ENCODE data around the gene ARL10. TPM values are rescaled to one million over a fixed set of nuclear protein-coding genes. Genes with fewer than 3 reads are reported as not detected.

Gene ARL10
- total RNA-seq, 1 experiment from 2014 or later = 1.1 TPM

GRCh38 chr5:176425791-176426190, 60.5 kb downstream of the ARL10 start:
- POLR2A ChIA-PET = interaction anchor here (0.6 to 2.9 kb wide), 2 partner anchors 22 to 219 kb away, joined by 3 to 16 read pairs; partner anchors contain the start of gene FAF2

DNA sequence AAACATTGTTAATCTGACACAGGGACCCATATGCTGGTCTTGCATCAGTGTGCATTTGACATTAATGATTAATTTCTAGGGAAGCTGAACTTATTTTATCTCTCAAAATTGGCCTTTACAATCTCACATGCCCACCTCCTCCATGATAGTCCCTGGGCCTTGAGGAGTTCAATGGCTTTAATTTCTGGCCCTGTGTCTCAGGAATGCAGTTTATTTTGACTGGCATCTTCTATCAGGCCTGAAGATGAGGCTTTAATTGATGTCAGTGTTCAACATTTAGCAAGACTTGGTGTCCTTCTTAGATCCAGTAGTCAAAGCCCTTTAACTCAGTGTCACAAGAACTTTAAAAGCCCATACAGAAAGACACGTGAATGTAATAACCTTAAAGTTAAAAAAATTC, 61.6 kb downstream of the ARL10 start:
- TF ChIP-seq, protein P1, sequence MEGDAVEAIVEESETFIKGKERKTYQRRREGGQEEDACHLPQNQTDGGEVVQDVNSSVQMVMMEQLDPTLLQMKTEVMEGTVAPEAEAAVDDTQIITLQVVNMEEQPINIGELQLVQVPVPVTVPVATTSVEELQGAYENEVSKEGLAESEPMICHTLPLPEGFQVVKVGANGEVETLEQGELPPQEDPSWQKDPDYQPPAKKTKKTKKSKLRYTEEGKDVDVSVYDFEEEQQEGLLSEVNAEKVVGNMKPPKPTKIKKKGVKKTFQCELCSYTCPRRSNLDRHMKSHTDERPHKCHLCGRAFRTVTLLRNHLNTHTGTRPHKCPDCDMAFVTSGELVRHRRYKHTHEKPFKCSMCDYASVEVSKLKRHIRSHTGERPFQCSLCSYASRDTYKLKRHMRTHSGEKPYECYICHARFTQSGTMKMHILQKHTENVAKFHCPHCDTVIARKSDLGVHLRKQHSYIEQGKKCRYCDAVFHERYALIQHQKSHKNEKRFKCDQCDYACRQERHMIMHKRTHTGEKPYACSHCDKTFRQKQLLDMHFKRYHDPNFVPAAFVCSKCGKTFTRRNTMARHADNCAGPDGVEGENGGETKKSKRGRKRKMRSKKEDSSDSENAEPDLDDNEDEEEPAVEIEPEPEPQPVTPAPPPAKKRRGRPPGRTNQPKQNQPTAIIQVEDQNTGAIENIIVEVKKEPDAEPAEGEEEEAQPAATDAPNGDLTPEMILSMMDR (IDR thresholded peaks at IDR 0.05; ENCODE audit: unreplicated experiment) = no peak
- ChIA-PET POLR2A (interaction anchor here (0.7 to 2.9 kb wide), 3 partner anchors 15 to 169 kb away, joined by 4 to 16 read pairs (median 4); partner anchors contain the start of gene FAF2), CTCF (interaction anchor here (1.0 to 1.7 kb wide), 2 partner anchors 21 to 147 kb away, joined by 3 to 7 read pairs; no protein-coding TSS in a partner anchor)
- no TSS peak for BruUV-seq (replicated peaks)
- no peak overlapping the region for H3K4me3 Mint-ChIP-seq (ENCODE audit: unreplicated experiment)
- intact Hi-C loops (cut with micrococcal nuclease) = no loop called here
- no peaks in the 10 kb centered on the region for H3K27me3 Mint-ChIP-seq (ENCODE audit: insufficient read depth, unreplicated experiment)
- H3K4me1 Mint-ChIP-seq (ENCODE audit: insufficient read depth, unreplicated experiment) = peaks cover 11% of the 10 kb centered on the region
- no peak for DNase-seq (ENCODE audit: unreplicated experiment)
- no peaks in the 10 kb centered on the region for H3K9me3 Mint-ChIP-seq (ENCODE audit: unreplicated experiment)
- no peaks in the 10 kb centered on the region for H3K36me3 Mint-ChIP-seq (ENCODE audit: insufficient read depth, unreplicated experiment)
- H3K27ac Mint-ChIP-seq (ENCODE audit: low read depth, unreplicated experiment) = no peak overlapping the region

More at GRCh38 chr5:176425791-176426190, 60.5 kb downstream of the ARL10 start:
- peaks cover 11% of the 10 kb centered on the region for H3K4me1 Mint-ChIP-seq (ENCODE audit: insufficient read depth, unreplicated experiment)
- intact Hi-C loops (cut with micrococcal nuclease) = no loop called here
- no peak for DNase-seq (ENCODE audit: unreplicated experiment)
- no TSS peak for BruUV-seq (replicated peaks)
- no peaks in the 10 kb centered on the region for H3K36me3 Mint-ChIP-seq (ENCODE audit: insufficient read depth, unreplicated experiment)
- TF ChIP-seq, protein P1 (IDR thresholded peaks at IDR 0.05; ENCODE audit: unreplicated experiment) = no peak
- no peak overlapping the region for H3K27ac Mint-ChIP-seq (ENCODE audit: low read depth, unreplicated experiment)
- no peaks in the 10 kb centered on the region for H3K27me3 Mint-ChIP-seq (ENCODE audit: insufficient read depth, unreplicated experiment)
- CTCF ChIA-PET = interaction anchor here (0.7 to 1.7 kb wide), 3 partner anchors 9 to 696 kb away, joined by 3 to 4 read pairs (median 3); no protein-coding TSS in a partner anchor
- peaks cover under 1% of the 10 kb centered on the region for H3K9me3 Mint-ChIP-seq (ENCODE audit: unreplicated experiment)
- H3K4me3 Mint-ChIP-seq (ENCODE audit: unreplicated experiment) = no peak overlapping the region

GRCh38 chr5:176427971-176428370, 62.7 kb downstream of the ARL10 start:
- BruUV-seq (replicated peaks) = no TSS peak
- Mint-ChIP-seq H3K9me3 (ENCODE audit: unreplicated experiment) (no peaks in the 10 kb centered on the region), H3K27me3 (ENCODE audit: insufficient read depth, unreplicated experiment) (no peaks in the 10 kb centered on the region), H3K4me3 (ENCODE audit: unreplicated experiment) (no peak overlapping the region), H3K36me3 (ENCODE audit: insufficient read depth, unreplicated experiment) (no peaks in the 10 kb centered on the region), H3K27ac (ENCODE audit: low read depth, unreplicated experiment) (no peak overlapping the region), H3K4me1 (ENCODE audit: insufficient read depth, unreplicated experiment) (peaks cover 11% of the 10 kb centered on the region)
- intact Hi-C loops (cut with micrococcal nuclease) = no loop called here
- TF ChIP-seq, protein P1 (IDR thresholded peaks at IDR 0.05; ENCODE audit: unreplicated experiment) = no peak
- POLR2A ChIA-PET = interaction anchor here (0.7 to 2.9 kb wide), 2 partner anchors 9 to 20 kb away, joined by 4 to 16 read pairs; partner anchors contain the start of gene FAF2
- CTCF ChIA-PET = interaction anchor here (0.8 to 1.8 kb wide), 2 partner anchors 11 to 15 kb away, joined by 3 to 5 read pairs; no protein-coding TSS in a partner anchor
- peak; percentile 28 for DNase-seq (ENCODE audit: unreplicated experiment)

GRCh38 chr5:176429972-176430371, 64.7 kb downstream of the ARL10 start:
- no peaks in the 10 kb centered on the region for H3K27me3 Mint-ChIP-seq (ENCODE audit: insufficient read depth, unreplicated experiment)
- POLR2A ChIA-PET = interaction anchor here (0.5 to 2.6 kb wide), 9 partner anchors 9 to 609 kb away, joined by 3 to 13 read pairs (median 4); partner anchors contain the start of gene FAF2
- H3K9me3 Mint-ChIP-seq (ENCODE audit: unreplicated experiment) = no peaks in the 10 kb centered on the region
- no peak for DNase-seq (ENCODE audit: unreplicated experiment)
- CTCF ChIA-PET = interaction anchor here (1.1 to 1.7 kb wide), 3 partner anchors 9 to 16 kb away, joined by 3 to 13 read pairs (median 3); no protein-coding TSS in a partner anchor
- TF ChIP-seq, protein P1 (IDR thresholded peaks at IDR 0.05; ENCODE audit: unreplicated experiment) = no peak
- intact Hi-C loops (cut with micrococcal nuclease) = no loop called here
- no peak overlapping the region for H3K4me3 Mint-ChIP-seq (ENCODE audit: unreplicated experiment)
- H3K27ac Mint-ChIP-seq (ENCODE audit: low read depth, unreplicated experiment) = no peak overlapping the region
- no peaks in the 10 kb centered on the region for H3K36me3 Mint-ChIP-seq (ENCODE audit: insufficient read depth, unreplicated experiment)
- no TSS peak for BruUV-seq (replicated peaks)
- H3K4me1 Mint-ChIP-seq (ENCODE audit: insufficient read depth, unreplicated experiment) = peaks cover 11% of the 10 kb centered on the region

Small RNAs within 50 kb of the gene (microRNA-seq; reads per million reads assigned to microRNA genes)
- 0.40 reads per million for gene MIR1271

Other genes starting within 250 kb of the ARL10 start
- 25.4 and 27.3 TPM in 2 replicates for gene SIMC1, start 127.1 kb upstream of the ARL10 start, total RNA-seq (2022)
- 83.8 and 92.0 TPM in 2 replicates for gene KIAA1191, start 3.7 kb upstream of the ARL10 start, total RNA-seq (2022)
- 90.9 and 134 TPM in 2 replicates for gene NOP16, start 23.1 kb downstream of the ARL10 start, total RNA-seq (2022)
- gene HIGD2A, start 23.3 kb downstream of the ARL10 start, total RNA-seq (2022) = 167 and 196 TPM in 2 replicates
- gene CLTB, start 51.1 kb downstream of the ARL10 start, total RNA-seq (2022) = 333 and 339 TPM in 2 replicates
- gene FAF2, start 82.9 kb downstream of the ARL10 start, total RNA-seq (2022) = 78.3 and 97.2 TPM in 2 replicates
- 45.8 and 60.1 TPM in 2 replicates for gene RNF44, start 171.9 kb downstream of the ARL10 start, total RNA-seq (2022)
- 0.09 and 0.39 TPM in 2 replicates for gene CDHR2, start 183.9 kb downstream of the ARL10 start, total RNA-seq (2022)
- 3.0 and 3.7 TPM in 2 replicates for gene GPRIN1, start 244.7 kb downstream of the ARL10 start, total RNA-seq (2022)

Data from MCF 10A (cell line).